GM23248 (cell line): ENCODE data around the gene CDH13. TPM values are rescaled to one million over a fixed set of nuclear protein-coding genes. Genes with fewer than 3 reads are reported as not detected.

Experiments
- DNase-seq: peaks from one replicate; pipeline ENCODE4 v3.0.0-alpha.2; 2015
- H2AFZ ChIP-seq: fragments of 200-600 bp; sonication (generic); 2 replicates; pipeline ENCODE4 v1.6.1; 2016; ENCODE audit warnings: antibody characterized with exemption
- H3F3A ChIP-seq: fragments of 200-600 bp; sonication (generic); 2 replicates; pipeline ENCODE4 v1.6.1; 2016; ENCODE audit warnings: mild to moderate bottlenecking, antibody characterized with exemption, mixed run types; ENCODE audit not compliant: insufficient read depth
- H3K27ac ChIP-seq: fragments of 200-600 bp; sonication (generic); 2 replicates; pipeline ENCODE4 v1.5.1; 2016; ENCODE audit warnings: mild to moderate bottlenecking
- H3K27me3 ChIP-seq: fragments of 200-600 bp; sonication (generic); replicated peaks from 2 replicates; pipeline ENCODE4 v1.6.1; 2016; ENCODE audit warnings: mild to moderate bottlenecking; ENCODE audit not compliant: insufficient read depth
- H3K36me3 ChIP-seq: fragments of 200-600 bp; sonication (generic); 2 replicates; pipeline ENCODE4 v1.6.1; 2016; ENCODE audit warnings: low read depth, mild to moderate bottlenecking
- H3K4me1 ChIP-seq: fragments of 200-600 bp; sonication (generic); 2 replicates; pipeline ENCODE4 v1.6.1; 2016; ENCODE audit warnings: mild to moderate bottlenecking; ENCODE audit not compliant: insufficient read depth
- H3K4me2 ChIP-seq: fragments of 200-600 bp; sonication (generic); one replicate; pipeline ENCODE4 v1.6.1; 2016; ENCODE audit warnings: mild to moderate bottlenecking; ENCODE audit not compliant: unreplicated experiment
- H3K4me3 ChIP-seq: fragments of 200-600 bp; sonication (generic); 2 replicates; pipeline ENCODE4 v1.5.1; 2016; ENCODE audit warnings: mild to moderate bottlenecking
- H3K79me2 ChIP-seq: fragments of 200-600 bp; sonication (generic); 2 replicates; pipeline ENCODE4 v1.6.1; 2016; ENCODE audit warnings: mild to moderate bottlenecking; ENCODE audit not compliant: insufficient read depth
- H3K9ac ChIP-seq: fragments of 200-600 bp; sonication (generic); 2 replicates; pipeline ENCODE4 v1.6.1; 2016; ENCODE audit warnings: mild to moderate bottlenecking
- H3K9me2 ChIP-seq: fragments of 200-600 bp; sonication (generic); 2 replicates; pipeline ENCODE4 v1.6.1; 2016; ENCODE audit warnings: mixed run types, mild to moderate bottlenecking, moderate library complexity; ENCODE audit not compliant: insufficient read depth
- H3K9me3 ChIP-seq: fragments of 200-600 bp; sonication (generic); one replicate; pipeline ENCODE4 v1.6.1; 2017; ENCODE audit warnings: low read depth
- H4K20me1 ChIP-seq: fragments of 200-600 bp; sonication (generic); 2 replicates; pipeline ENCODE4 v1.6.0; 2016; ENCODE audit not compliant: insufficient read depth
- EZH2 ChIP-seq: fragments of 200-600 bp; sonication (generic); IDR thresholded peaks from 2 replicates; pipeline ENCODE4 v1.6.1; 2018; ENCODE audit warnings: antibody characterized with exemption, mild to moderate bottlenecking; ENCODE audit not compliant: insufficient read depth, poor library complexity, severe bottlenecking
- EZH2phosphoT487 ChIP-seq: fragments of 200-600 bp; sonication (generic); IDR thresholded peaks from 2 replicates; pipeline ENCODE4 v1.6.1; 2018; ENCODE audit warnings: antibody characterized with exemption, moderate library complexity, mild to moderate bottlenecking, low read depth; ENCODE audit not compliant: insufficient read depth
- WGBS, 2 experiments: methylation state at CpG; one replicate each; pipeline ENCODE4 v1.1.6; 2015 to 2017; ENCODE audit warnings: low lambda C conversion rate in 2 of 2, low coverage in 1 of 2; ENCODE audit errors: missing lambda C conversion rate in 2 of 2; 5-methylcytosine and 5-hydroxymethylcytosine counted together
- in situ Hi-C: fragments of 300-500 bp; cut with MboI; formaldehyde crosslinking; loops from 2 replicates; pipeline ENCODE4 v1.15.0; 2020
- polyA plus RNA-seq: library from polyadenylated mRNA; unstranded; fragments of >200 nt; fragmentation: Nextera tagmentation; extraction: Ambion mirVana; gene quantifications from 2 replicates; pipeline ENCODE4 v1.2.1, GENCODE V29; 2016
- total RNA-seq: library from RNA; depleted of rRNA; stranded (reverse); fragments of >200 nt; shearing (Covaris generic); gene quantifications from 2 replicates; pipeline ENCODE4 v1.2.3, GENCODE V29; 2014

The CDH13 gene
- total and polyA plus RNA-seq, 2 experiments from 2014 or later: 51.0 to 52.8 TPM

GRCh38 chr16:82726306-82726705 lies 99.5 kb downstream of the CDH13 start:
- H3K9me3 ChIP-seq: no peaks in the 10 kb centered on the region
- no peak overlapping the region for H3K9ac ChIP-seq
- no peaks in the 10 kb centered on the region for H3K4me1 ChIP-seq
- no peaks in the 10 kb centered on the region for H3F3A ChIP-seq
- H3K9me2 ChIP-seq: no peaks in the 10 kb centered on the region
- H3K27ac ChIP-seq: no peak overlapping the region
- no peaks in the 10 kb centered on the region for H3K79me2 ChIP-seq
- H2AFZ ChIP-seq: no peak overlapping the region
- H3K4me3 ChIP-seq: no peak overlapping the region
- TF ChIP-seq EZH2 (no peak), EZH2phosphoT487 (no peak)
- no peak for DNase-seq
- H4K20me1 ChIP-seq: no peaks in the 10 kb centered on the region
- H3K36me3 ChIP-seq: no peaks in the 10 kb centered on the region
- no peak overlapping the region for H3K4me2 ChIP-seq
- no peaks in the 10 kb centered on the region for H3K27me3 ChIP-seq
- in situ Hi-C loops: no loop called here
- WGBS, 2 experiments: 93 to 94% methylated on average over 2 of the region's 2 CpGs

- Histone ChIP-seq H3K27me3 (no peaks in the 10 kb centered on the region), H3F3A (no peaks in the 10 kb centered on the region), H3K4me1 (no peaks in the 10 kb centered on the region), H2AFZ (no peak overlapping the region), H3K79me2 (no peaks in the 10 kb centered on the region), H3K9me3 (no peaks in the 10 kb centered on the region), H3K27ac (no peak overlapping the region), H4K20me1 (no peaks in the 10 kb centered on the region), H3K9me2 (no peaks in the 10 kb centered on the region), H3K36me3 (no peaks in the 10 kb centered on the region), H3K4me3 (no peak overlapping the region), H3K9ac (no peak overlapping the region), H3K4me2 (no peak overlapping the region)
- no peak for DNase-seq
- 96 to 98% methylated on average over 2 of the region's 2 CpGs for WGBS, 2 experiments
- no peak for TF ChIP-seq EZH2phosphoT487
- TF ChIP-seq EZH2: no peak
- in situ Hi-C loops: no loop called here
These were observed 102.1 kb downstream of the CDH13 start for GRCh38 chr16:82728901-82729300.

- Histone ChIP-seq H3K9me3 (no peaks in the 10 kb centered on the region), H3K79me2 (no peaks in the 10 kb centered on the region), H3K27me3 (no peaks in the 10 kb centered on the region), H3K4me2 (no peak overlapping the region), H3K9me2 (no peaks in the 10 kb centered on the region), H3K4me3 (no peak overlapping the region), H3K4me1 (no peaks in the 10 kb centered on the region), H2AFZ (no peak overlapping the region), H4K20me1 (no peaks in the 10 kb centered on the region), H3K36me3 (no peaks in the 10 kb centered on the region), H3F3A (no peaks in the 10 kb centered on the region), H3K27ac (no peak overlapping the region), H3K9ac (no peak overlapping the region)
- DNase-seq: no peak
- in situ Hi-C loops: no loop called here
- WGBS, 2 experiments: 38 to 43% methylated on average over 2 of the region's 2 CpGs
- TF ChIP-seq EZH2 (no peak), EZH2phosphoT487 (no peak)
These were observed 104.1 kb downstream of the CDH13 start for GRCh38 chr16:82730901-82731300.

GRCh38 chr16:82732461-82732860 lies 105.7 kb downstream of the CDH13 start:
- Histone ChIP-seq H3K9ac (no peak overlapping the region), H3K9me2 (no peaks in the 10 kb centered on the region), H3K79me2 (no peaks in the 10 kb centered on the region), H3K27me3 (no peaks in the 10 kb centered on the region), H3K27ac (no peak overlapping the region), H3K9me3 (no peaks in the 10 kb centered on the region), H3K4me2 (no peak overlapping the region), H3F3A (no peaks in the 10 kb centered on the region), H2AFZ (no peak overlapping the region), H3K36me3 (no peaks in the 10 kb centered on the region), H3K4me1 (no peaks in the 10 kb centered on the region), H3K4me3 (no peak overlapping the region), H4K20me1 (no peaks in the 10 kb centered on the region)
- DNase-seq: no peak
- WGBS, 2 experiments: 86 to 87% methylated on average over 3 of the region's 3 CpGs
- in situ Hi-C loops: no loop called here
- TF ChIP-seq EZH2phosphoT487 (no peak), EZH2 (no peak)

GRCh38 chr16:82735186-82735585 lies 108.4 kb downstream of the CDH13 start:
- no peaks in the 10 kb centered on the region for H3K9me2 ChIP-seq
- TF ChIP-seq EZH2phosphoT487 (no peak), EZH2 (no peak)
- no peak for DNase-seq
- no peaks in the 10 kb centered on the region for H3F3A ChIP-seq
- H3K9me3 ChIP-seq: no peaks in the 10 kb centered on the region
- no peak overlapping the region for H2AFZ ChIP-seq
- no peak overlapping the region for H3K4me3 ChIP-seq
- in situ Hi-C loops: no loop called here
- no peaks in the 10 kb centered on the region for H3K36me3 ChIP-seq
- H3K9ac ChIP-seq: no peak overlapping the region
- H3K4me2 ChIP-seq: no peak overlapping the region
- H3K27me3 ChIP-seq: no peaks in the 10 kb centered on the region
- no peaks in the 10 kb centered on the region for H4K20me1 ChIP-seq
- H3K4me1 ChIP-seq: no peaks in the 10 kb centered on the region
- WGBS, 2 experiments: 31 to 42% methylated on average over 3 of the region's 3 CpGs
- H3K27ac ChIP-seq: no peak overlapping the region
- H3K79me2 ChIP-seq: no peaks in the 10 kb centered on the region
